OCI-LY3 (cell line): ENCODE measurements around the gene ZC3H4.
"Not testable (repeated sequence)": the region's sequence is repeated elsewhere in the genome, so short reads cannot be mapped to it uniquely, and the experiment has no call there.

Experiments used
- H2AFZ ChIP-seq: fragments of 200-600, 300-600 bp; shearing (Covaris generic); 2 replicates; pipeline ENCODE4 v1.6.0; 2014; ENCODE audit warnings: antibody characterized with exemption, low read depth, low read length
- H3K27ac ChIP-seq: fragments of 200-600, 300-600 bp; sonication (generic); 2 replicates; pipeline ENCODE4 v1.5.1; 2014; ENCODE audit warnings: mild to moderate bottlenecking, low read length, moderate library complexity, mixed read lengths
- H3K27me3 ChIP-seq: fragments of 200-600, 300-600 bp; sonication (generic); 2 replicates; pipeline ENCODE4 v1.6.1; 2014; ENCODE audit warnings: low read depth, low read length, mixed read lengths
- H3K36me3 ChIP-seq: fragments of 200-600, 300-600 bp; sonication (generic); replicated peaks from 2 replicates; pipeline ENCODE3; 2014; ENCODE audit warnings: low read depth, low read length, mixed read lengths
- H3K4me1 ChIP-seq: fragments of 300-600, 200-600 bp; sonication (generic); 2 replicates; pipeline ENCODE4 v1.6.1; 2014; ENCODE audit warnings: low read length, mixed read lengths
- H3K4me2 ChIP-seq: fragments of 200-600, 300-600 bp; sonication (generic); 2 replicates; pipeline ENCODE4 v1.6.1; 2014; ENCODE audit warnings: low read length, mixed read lengths
- H3K4me3 ChIP-seq: fragments of 300-600, 200-600 bp; sonication (generic); 2 replicates; pipeline ENCODE4 v1.5.1; 2014; ENCODE audit warnings: antibody characterized with exemption, mild to moderate bottlenecking, low read length, moderate library complexity
- H3K79me2 ChIP-seq: fragments of 300-600, 200-600 bp; shearing (Covaris generic); 2 replicates; pipeline ENCODE4 v1.6.1; 2014; ENCODE audit warnings: mild to moderate bottlenecking, low read length, mixed read lengths
- H3K9ac ChIP-seq: fragments of 300-600, 200-600 bp; shearing (Covaris generic); 2 replicates; pipeline ENCODE4 v1.6.0; 2014; ENCODE audit warnings: mild to moderate bottlenecking, low read length, moderate library complexity
- H3K9me3 ChIP-seq: fragments of 200-600, 300-600 bp; shearing (Covaris generic); 2 replicates; pipeline ENCODE4 v1.6.1; 2014; ENCODE audit warnings: low read length, mixed read lengths; ENCODE audit not compliant: insufficient read depth
- H4K20me1 ChIP-seq: fragments of 200-600, 300-600 bp; sonication (generic); 2 replicates; pipeline ENCODE4 v1.6.1; 2016; ENCODE audit warnings: low read length, mixed read lengths; ENCODE audit not compliant: insufficient read depth
- EZH2phosphoT487 ChIP-seq: fragments of 200-600 bp; shearing (Covaris generic); IDR thresholded peaks from 2 replicates; pipeline ENCODE4 v1.6.1; 2018; ENCODE audit warnings: antibody characterized with exemption, mixed run types, low read depth
- TF ChIP-seq, protein P1 (sequence below): fragments of 200-600, 300-600 bp; sonication (generic); IDR thresholded peaks from 2 replicates; pipeline ENCODE4 v1.5.1; 2014; ENCODE audit warnings: antibody characterized with exemption, low read length, low read depth

The ZC3H4 gene

DNA sequence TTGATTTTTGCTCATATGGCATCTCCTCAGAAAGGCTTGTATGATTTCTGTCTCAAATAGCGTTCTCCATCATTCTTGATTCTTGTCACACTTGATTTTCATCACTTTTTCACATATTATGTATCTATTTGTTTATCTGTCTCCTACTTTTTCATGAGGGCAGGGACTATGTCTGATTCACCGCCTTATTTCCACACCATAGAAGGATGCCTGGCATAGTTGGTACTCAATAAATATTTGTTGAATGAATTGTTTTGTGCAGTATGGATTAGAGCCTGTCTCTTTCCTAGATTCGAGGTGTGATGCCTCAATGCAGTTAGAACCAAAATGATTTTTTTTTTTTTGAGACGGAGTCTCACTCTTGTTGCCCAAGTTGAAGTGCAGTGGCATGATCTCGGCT, 29.2 kb upstream of the ZC3H4 start:
- no peak overlapping the region for H3K4me2 ChIP-seq
- H3K9ac ChIP-seq = no peak overlapping the region
- H3K9me3 ChIP-seq = no peaks in the 10 kb centered on the region
- H3K27ac ChIP-seq = no peak overlapping the region
- no peak overlapping the region for H3K4me3 ChIP-seq
- H3K27me3 ChIP-seq = no peaks in the 10 kb centered on the region
- no peak overlapping the region for H2AFZ ChIP-seq
- H3K4me1 ChIP-seq = peaks cover 5% of the 10 kb centered on the region
- TF ChIP-seq, protein P1, sequence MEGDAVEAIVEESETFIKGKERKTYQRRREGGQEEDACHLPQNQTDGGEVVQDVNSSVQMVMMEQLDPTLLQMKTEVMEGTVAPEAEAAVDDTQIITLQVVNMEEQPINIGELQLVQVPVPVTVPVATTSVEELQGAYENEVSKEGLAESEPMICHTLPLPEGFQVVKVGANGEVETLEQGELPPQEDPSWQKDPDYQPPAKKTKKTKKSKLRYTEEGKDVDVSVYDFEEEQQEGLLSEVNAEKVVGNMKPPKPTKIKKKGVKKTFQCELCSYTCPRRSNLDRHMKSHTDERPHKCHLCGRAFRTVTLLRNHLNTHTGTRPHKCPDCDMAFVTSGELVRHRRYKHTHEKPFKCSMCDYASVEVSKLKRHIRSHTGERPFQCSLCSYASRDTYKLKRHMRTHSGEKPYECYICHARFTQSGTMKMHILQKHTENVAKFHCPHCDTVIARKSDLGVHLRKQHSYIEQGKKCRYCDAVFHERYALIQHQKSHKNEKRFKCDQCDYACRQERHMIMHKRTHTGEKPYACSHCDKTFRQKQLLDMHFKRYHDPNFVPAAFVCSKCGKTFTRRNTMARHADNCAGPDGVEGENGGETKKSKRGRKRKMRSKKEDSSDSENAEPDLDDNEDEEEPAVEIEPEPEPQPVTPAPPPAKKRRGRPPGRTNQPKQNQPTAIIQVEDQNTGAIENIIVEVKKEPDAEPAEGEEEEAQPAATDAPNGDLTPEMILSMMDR = no peak
- TF ChIP-seq EZH2phosphoT487 = no peak
- peaks cover 51% of the 10 kb centered on the region for H4K20me1 ChIP-seq
- H3K79me2 ChIP-seq = peaks cover 94% of the 10 kb centered on the region
- H3K36me3 ChIP-seq = peaks cover 55% of the 10 kb centered on the region

DNA sequence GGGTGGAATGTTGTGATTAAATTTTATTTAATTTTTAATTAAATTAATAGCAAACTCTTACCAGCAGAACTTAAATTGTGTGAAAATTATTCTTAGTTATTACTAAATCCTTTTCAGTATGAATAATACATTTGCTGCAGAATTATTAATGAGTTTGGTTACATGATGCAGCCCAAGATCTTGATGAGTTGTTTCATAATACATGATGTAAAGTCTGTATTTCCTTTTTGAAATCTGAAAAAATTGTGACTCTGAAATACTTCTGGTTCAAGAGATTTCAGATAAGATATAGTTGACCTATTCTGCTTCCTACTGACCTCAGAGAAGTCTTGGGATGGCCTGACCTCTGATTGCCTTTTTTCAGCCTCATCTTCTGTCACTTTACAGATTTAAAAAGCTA, 28.1 kb upstream of the ZC3H4 start:
- H3K27me3 ChIP-seq = no peaks in the 10 kb centered on the region
- H4K20me1 ChIP-seq = peaks cover 55% of the 10 kb centered on the region
- peaks cover 5% of the 10 kb centered on the region for H3K4me1 ChIP-seq
- H3K36me3 ChIP-seq = peaks cover 54% of the 10 kb centered on the region
- H3K27ac ChIP-seq = peak overlapping the region; percentile 16; the same call in 1 of the 2 replicates
- H3K9me3 ChIP-seq = no peaks in the 10 kb centered on the region
- peaks cover 98% of the 10 kb centered on the region for H3K79me2 ChIP-seq
- H3K4me3 ChIP-seq = no peak overlapping the region
- no peak for TF ChIP-seq EZH2phosphoT487
- TF ChIP-seq, protein P1 = no peak
- no peak overlapping the region for H3K4me2 ChIP-seq
- no peak overlapping the region for H2AFZ ChIP-seq
- no peak overlapping the region for H3K9ac ChIP-seq

DNA sequence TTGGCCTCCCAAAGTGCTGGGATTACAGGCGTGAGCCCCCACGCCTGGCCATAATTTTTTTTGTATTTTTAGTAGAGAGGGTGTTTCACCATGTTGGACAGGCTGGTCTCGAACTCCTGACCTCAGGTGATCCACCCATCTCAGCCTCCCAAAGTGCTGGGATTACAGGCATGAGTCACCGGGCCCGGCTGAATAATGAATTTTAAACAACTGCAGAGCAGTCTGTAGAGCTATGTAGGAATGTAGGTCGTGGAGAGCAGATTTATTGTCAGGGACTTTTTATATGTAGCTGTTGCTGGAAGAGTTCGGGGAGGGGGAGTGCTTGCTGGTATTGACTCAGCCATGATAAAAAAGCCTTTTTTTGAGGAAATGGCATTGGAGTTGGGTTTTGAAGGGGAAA, 27.7 kb upstream of the ZC3H4 start:
- not testable (repeated sequence) for H3K9ac ChIP-seq, H3K4me1 ChIP-seq, H3K9me3 ChIP-seq, H3K4me2 ChIP-seq, H2AFZ ChIP-seq, H3K4me3 ChIP-seq, H3K27ac ChIP-seq, H3K27me3 ChIP-seq
- Histone ChIP-seq H3K36me3 (peaks cover 53% of the 10 kb centered on the region), H3K79me2 (peaks cover 98% of the 10 kb centered on the region), H4K20me1 (peaks cover 55% of the 10 kb centered on the region)

DNA sequence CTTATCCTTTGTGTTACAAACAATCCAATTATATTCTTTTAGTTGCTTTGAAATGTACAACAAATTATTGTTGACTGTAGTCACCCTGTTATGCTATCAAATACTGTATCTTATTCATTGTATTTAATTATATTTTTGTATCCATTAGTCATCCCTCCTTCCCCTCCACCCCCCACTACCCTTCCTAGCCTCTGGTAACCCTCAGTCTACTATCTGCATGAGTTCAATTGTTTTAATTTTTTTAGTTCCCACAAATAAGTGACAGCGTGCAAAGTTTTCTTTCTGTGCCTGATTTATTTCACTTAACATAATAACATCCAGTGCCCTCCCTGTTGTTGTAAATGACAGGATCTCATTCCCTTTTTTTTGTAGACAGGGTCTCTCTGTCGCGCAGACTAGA, 21.6 kb upstream of the ZC3H4 start:
- H3K9me3 ChIP-seq = no peaks in the 10 kb centered on the region
- no peaks in the 10 kb centered on the region for H3K27me3 ChIP-seq
- H3K79me2 ChIP-seq = peaks cover 95% of the 10 kb centered on the region
- no peak overlapping the region for H3K27ac ChIP-seq
- no peak for TF ChIP-seq EZH2phosphoT487
- TF ChIP-seq, protein P1 = no peak
- H3K4me2 ChIP-seq = no peak overlapping the region
- H3K4me3 ChIP-seq = no peak overlapping the region
- peaks cover 53% of the 10 kb centered on the region for H3K36me3 ChIP-seq
- H3K9ac ChIP-seq = no peak overlapping the region
- no peak overlapping the region for H2AFZ ChIP-seq
- H4K20me1 ChIP-seq = peaks cover 62% of the 10 kb centered on the region
- peaks cover 14% of the 10 kb centered on the region for H3K4me1 ChIP-seq

DNA sequence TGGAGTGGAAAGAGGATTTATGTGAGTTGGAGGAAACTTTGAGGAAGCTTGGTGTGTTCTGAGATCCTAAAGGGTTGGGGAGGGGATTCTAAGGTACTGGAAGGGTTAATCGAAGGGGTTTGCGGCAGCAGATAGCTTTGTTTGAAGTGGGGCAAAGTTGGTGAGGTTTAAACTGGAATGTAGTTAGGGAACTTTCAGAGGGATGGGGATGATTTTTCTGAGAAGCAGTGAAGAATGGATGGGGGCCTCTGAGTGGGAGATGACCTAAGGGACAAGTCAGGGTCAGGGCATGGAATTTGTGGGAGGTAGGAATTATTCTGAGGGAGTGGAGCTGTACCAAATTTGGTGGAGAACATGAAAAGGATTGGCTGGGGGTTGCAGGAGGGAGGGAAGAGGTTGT, 21.0 kb upstream of the ZC3H4 start:
- Histone ChIP-seq H3K4me2 (no peak overlapping the region), H2AFZ (no peak overlapping the region), H4K20me1 (peaks cover 62% of the 10 kb centered on the region), H3K9me3 (no peaks in the 10 kb centered on the region), H3K4me1 (peaks cover 14% of the 10 kb centered on the region), H3K27me3 (no peaks in the 10 kb centered on the region), H3K9ac (no peak overlapping the region), H3K27ac (no peak overlapping the region), H3K4me3 (no peak overlapping the region), H3K36me3 (peaks cover 53% of the 10 kb centered on the region), H3K79me2 (peaks cover 89% of the 10 kb centered on the region)
- TF ChIP-seq EZH2phosphoT487 = no peak
- TF ChIP-seq, protein P1 = no peak
